Fibroblast of skin of back (primary cell): Measurements from ENCODE around the gene KBTBD6.
"Not testable (repeated sequence)": the region's sequence is repeated elsewhere in the genome, so short reads cannot be mapped to it uniquely, and the experiment has no call there.

Experiments
- DNase-seq: peaks from one replicate; pipeline ENCODE4 v3.0.0-alpha.2; 2013

KBTBD6 gene

DNA sequence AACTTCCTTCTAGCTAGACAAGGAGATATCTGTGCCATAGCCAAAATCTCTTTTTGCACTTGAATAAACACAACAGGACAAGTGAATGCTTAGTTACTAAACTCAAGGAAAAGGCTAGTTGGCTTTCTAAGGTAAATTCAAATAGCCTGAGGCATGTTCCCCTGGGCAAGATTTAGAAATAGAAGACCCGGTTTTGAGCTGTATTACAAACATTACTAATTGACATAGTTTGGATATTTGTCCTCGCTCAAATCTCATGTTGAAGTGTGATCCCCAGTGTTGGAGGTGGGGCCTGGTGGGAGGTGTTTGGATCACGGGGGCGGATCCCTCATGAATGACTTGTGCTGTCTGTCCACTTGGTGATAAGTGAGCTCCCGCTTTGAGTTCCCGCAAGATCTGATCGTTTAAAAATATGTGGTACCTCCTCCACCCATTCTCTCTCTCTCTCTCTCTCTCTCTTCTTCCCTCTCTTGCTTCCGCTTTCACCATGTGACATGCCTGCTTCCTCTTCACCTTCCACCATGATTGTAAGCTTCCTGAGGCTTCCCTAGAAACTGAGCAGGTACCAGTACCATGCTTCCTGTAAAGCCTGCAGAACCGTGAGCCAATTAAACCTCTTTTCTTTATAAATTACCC, 3.9 kb upstream of the KBTBD6 start:
- no peak for DNase-seq

DNA sequence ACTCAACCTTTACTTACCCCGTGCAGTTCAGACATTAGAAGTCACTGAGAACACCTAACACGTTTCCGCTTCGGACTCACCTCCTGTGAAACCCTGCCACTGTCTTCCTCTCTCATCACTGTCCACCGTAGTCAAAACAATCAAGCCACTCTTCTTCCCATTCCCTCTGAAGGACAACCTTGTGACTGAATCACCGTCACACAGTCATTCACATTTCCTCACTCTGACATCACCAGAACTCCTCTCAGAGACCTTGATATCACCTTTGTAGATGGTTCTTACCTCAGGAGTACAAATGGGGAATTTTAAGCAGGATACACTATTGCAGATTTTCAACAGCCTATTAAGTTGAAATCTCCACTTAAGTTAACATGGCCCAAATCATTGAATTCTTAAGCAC, 1.3 kb upstream of the KBTBD6 start:
- no peak for DNase-seq

DNA sequence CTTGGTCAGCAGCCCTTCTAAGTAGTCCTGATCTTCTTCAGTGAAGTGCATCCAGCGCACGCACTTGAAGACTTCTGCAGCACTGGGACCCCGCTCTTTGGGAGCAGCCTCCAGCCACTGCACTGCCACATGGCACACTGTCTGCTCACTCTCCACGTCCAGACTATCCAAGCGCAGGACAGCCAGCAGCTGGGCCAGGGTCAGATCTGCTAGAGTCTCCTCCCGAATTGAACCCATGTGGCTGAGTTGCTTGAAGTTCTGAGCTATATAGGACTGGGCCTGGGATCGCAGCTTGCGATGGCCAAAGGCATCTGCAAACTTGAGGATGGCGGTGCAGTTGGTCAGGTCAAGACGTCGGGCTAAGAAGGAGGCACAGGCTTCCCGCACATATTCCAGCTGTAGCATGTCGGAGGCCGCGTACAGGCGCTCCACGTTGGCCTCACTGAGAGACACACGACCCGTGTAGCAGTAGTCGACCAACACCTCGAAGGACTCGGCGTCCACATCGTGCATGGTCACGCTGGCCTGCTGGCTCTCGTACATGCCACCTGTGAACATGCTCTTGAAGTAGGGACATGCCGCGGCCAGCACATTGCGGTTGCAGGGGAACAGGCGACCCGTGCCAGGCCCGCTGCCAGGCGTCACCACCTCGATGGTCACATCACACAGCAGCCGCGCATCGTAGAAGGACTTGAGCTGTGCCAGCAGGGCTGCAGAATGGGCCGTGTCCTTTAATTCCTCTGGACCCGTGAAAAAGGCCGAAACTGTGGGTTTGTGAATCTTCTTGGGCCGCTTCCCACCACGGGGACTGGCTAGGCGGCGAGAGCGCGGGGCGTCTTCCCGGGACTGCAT, 716 bp downstream of the KBTBD6 start:
- DNase-seq: not testable (repeated sequence)

DNA sequence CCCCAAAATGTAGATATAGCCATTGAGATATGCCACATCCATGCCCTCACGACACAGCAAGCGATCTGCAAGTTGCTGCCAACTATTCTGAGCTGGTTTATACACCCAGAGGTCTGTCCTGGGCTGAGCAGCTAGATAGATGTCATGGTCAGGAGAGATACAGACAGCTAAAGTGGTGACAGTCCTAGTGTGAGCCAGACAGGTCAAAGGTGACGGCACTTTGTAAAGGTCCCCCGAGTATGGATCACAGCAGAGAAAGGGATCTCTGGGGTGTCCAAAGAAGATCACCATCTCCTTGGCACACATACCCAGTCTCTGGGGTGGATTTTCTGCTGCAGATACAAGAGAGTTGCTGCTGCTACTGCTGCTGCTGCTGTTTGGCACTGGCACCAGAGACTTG, 1.4 kb downstream of the KBTBD6 start:
- not testable (repeated sequence) for DNase-seq

DNA sequence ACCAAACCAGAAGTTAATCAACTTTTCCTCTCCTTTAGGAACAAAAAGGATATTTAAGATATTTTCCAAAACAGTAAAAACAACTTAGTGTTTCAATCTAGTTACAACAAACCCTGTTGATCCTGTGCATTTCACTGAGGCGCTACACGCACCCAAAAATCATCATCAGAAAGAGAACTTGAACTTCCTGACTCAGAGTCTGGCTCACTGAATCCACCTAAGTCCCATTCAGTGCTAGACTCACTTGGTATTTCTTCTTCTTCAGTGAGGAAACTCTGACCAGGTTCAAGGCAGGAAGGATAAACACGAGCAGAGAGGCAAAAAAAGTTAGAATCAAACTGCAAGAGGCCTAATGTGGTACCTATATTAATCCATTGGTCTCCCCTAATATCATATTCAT, 2.2 kb downstream of the KBTBD6 start:
- DNase-seq: no peak

DNA sequence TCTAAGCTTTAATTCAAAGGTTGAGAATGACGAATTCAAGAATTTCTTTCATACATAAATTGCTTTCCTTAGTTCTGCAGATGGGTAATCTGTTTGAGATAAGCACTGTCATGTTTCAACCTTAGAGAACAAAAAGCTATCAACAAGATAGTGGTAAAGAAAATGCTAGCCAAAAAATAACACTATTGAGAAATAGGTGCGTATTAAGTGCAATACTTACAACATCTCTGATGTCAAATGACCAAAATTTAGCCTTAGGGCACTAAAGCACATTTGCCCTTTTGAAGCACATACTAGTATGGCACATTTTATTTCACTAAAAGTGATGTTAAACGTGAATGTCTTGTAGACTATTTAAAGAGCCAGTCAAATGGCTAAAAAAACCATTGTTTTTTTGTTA, 4.9 kb downstream of the KBTBD6 start:
- DNase-seq: no peak

DNA sequence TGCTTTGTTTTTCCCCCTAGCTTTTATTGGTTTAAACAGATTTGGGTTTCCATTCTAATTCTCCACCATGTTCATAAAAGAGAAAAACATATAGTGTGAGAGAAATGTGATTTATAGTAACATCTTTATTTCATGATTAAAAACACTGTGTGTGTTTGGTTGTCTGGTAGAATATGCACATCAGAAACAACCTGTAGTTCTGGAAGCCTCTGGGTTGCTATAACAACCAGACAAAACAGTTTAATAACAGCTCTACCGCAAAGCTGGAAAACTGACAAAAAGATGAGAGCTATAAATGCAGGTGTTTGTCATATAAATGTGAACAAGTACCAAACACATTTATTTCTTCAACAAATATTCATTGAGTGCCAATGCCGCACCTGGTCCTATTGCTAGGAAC, 9.8 kb downstream of the KBTBD6 start:
- no peak for DNase-seq

DNA sequence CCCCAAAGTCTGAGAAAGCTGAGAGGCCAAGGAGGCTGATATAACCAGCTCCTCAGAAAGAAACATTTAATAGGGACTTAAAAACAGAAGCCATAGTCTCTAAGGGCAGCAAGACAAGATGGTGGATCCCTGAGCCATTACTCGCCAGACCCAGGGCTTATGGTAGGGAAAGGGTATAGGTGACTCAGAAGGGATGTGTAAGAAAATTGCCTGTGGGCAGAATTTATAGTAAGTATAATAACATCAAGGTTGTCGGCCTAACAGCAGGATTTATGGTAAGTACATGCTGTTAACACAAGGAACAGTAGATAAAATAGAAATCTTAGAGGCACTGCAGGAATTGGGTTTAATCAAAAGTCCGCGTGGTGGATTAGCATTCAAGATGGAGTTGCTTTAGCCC, 14.7 kb downstream of the KBTBD6 start:
- DNase-seq: no peak

DNA sequence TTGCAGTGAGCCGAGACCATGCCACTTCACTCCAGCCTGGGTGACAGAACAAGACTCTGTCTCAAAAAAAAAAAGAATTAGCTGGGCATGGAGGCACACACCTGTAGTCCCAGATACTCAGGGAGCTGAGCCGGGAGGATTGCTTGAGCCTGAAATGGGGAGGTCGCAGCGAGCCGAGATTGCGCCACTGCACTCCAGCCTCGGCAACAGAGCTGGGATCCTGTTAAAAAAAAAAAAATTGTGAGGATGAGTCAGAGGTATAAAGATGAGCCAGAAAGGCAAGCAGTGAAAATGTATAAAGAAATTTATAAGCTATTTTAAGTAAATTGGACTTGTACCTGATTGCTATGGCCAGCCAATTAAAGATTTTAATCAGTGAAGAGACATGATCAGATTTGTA, 21.1 kb downstream of the KBTBD6 start:
- no peak for DNase-seq

DNA sequence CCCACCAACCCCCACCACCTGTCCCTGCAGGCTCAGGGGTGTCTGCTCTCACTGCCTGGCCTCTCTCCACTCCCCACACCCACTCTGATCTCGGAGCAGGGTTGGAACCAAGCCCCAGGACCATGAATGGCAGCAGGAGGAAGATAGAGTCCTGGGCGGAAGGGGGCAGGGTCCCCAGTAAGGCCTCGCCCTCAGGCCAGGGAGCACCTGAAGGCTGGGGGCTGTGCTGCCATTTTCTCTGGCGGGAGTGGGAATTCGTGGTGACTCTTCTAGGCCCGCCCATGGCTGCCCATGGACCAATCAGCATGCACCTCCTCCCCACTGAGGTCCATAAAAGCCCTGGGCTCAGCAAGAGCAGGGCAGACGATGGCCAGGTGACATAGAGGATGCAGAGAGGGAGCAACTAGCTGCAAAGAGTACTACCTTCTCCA, 25.0 kb downstream of the KBTBD6 start:
- no peak for DNase-seq

DNA sequence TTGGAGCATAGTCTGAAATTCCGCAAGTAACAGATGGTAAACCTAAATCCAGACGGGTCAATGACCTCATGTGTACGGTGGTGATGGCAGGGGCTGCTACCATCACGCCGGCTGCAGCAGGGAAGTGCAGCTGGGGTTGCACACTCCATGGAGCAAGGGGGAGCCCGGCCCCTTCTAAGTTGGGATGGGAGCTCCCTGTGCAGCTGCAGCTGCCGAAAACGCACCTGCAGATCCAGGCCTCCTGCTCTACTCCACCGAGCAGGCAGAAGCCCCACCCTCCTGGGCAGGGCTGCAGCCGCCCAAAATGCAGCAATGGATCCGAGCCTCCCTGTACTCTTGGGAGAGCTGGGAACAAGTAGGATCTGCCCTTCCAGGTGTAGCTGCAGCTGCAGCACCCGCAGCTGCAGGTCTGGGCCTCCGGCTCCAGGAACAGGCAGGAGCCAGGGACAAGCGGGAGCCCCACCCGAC, 25.5 kb downstream of the KBTBD6 start:
- DNase-seq: no peak

DNA sequence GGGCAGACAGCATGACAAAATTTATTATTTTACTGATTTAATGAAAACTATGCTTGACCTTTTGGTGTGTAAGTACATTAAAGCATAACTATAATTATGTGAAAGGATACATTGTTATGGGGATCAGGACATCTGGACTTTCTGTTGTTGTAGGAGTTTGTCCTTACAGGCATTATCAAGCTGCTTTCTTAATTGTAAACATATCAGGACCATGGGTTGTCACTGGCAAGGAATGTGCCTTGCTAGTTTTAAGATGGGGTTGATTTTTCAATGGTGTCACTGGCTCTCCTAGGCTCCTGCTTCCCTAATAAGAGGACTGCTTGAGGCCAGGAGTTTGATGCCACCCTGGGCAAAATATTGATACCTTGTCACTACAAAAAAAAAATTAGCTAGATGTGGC, 32.6 kb downstream of the KBTBD6 start:
- no peak for DNase-seq

DNA sequence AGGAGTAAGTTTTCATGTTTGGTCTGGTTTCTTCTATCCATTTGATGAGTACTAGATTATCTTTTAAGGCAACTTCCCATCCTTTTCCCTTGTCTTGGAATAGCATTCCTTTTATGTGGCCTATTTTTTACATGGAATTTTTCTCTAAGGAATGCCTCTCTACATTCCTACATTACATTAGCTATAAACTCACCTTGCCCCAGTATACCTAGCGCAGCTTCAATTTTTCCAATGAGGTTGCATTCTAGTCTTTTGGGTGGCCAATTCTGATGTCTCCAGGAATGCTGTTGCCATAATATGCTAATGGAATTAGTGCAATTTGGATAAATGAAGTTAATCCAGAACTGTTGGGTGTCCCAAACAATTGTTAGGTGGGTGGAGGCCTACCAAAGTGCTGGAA, 33.8 kb downstream of the KBTBD6 start:
- DNase-seq: no peak

DNA sequence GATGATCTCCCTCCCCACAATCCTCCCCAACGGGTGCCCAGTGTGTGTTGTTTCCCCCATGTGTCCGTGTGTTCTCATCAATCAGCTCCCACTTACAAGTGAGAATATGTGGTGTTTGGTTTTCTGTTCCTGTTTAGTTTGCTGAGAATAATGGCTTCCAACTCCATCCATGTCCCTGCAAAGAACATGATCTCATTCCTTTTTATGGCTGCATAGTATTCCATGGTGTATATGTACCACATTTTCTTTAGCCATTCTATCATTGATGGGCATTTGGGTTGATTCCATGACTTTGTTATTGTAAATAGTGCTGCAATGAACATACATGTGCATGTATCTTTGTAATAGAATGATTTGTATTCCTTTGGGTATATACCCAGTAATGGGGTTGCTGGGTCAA, 36.9 kb downstream of the KBTBD6 start:
- DNase-seq: not testable (repeated sequence)

DNA sequence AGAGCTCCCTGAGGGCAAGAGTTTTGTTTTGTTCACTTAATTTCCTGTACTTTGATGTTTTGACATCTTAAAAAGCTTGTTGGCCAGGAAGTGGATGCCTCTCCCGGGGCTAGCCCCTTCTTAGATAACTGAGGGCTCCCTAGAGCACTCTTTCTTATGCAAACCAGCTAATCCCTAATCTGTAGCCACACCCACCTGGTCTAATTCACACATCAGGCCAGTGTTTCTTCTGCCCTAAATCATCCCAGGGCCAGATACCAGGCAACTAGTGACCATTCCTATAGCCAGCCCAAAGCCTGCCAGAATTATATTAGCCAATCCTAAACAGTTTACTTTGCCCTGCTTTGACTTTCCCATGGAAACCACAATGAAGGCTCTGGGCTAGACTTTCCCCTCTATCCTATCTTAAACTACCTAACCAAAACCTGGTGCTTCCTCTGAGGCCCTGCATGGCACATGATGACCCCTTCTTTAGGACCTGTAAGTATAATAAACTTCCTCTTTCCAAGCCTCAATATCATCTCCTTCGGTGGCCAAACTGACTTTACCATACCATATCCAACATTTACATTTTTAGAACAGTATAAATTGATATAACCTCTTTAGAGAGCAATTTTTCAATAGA, 46.5 kb downstream of the KBTBD6 start:
- no peak for DNase-seq

DNA sequence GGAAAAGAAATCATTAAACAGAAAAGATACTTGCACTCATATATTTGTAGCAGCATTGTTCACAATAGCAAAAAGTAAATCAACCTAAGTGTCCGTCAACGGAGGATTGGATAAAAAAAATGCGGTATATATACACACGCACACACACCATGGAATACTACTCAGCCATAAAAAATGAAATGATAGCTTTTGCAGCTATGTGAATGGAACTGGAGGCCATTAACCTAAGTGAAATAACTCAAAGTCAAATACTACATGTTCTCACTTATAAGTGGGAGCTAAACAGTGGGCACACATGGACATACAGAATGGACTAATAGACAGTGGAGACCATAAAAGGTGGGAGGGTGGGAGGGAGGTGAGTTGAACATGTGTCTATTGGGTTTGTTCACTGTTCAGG, 52.9 kb downstream of the KBTBD6 start:
- no peak for DNase-seq
